ENCODE data around the gene CMBL. TPM values are rescaled to one million over a fixed set of nuclear protein-coding genes. Genes with fewer than 3 reads are reported as not detected.
A peak's percentile ranks its signal among the peaks of the same experiment; 100 is the strongest.
"Not testable (repeated sequence)": the region's sequence is repeated elsewhere in the genome, so short reads cannot be mapped to it uniquely, and the experiment has no call there.

CMBL gene
- total and polyA plus RNA-seq, 5 donors from 2014 or later = 0.13 to 0.59 (median 0.33) TPM; not detected in 2

DNA sequence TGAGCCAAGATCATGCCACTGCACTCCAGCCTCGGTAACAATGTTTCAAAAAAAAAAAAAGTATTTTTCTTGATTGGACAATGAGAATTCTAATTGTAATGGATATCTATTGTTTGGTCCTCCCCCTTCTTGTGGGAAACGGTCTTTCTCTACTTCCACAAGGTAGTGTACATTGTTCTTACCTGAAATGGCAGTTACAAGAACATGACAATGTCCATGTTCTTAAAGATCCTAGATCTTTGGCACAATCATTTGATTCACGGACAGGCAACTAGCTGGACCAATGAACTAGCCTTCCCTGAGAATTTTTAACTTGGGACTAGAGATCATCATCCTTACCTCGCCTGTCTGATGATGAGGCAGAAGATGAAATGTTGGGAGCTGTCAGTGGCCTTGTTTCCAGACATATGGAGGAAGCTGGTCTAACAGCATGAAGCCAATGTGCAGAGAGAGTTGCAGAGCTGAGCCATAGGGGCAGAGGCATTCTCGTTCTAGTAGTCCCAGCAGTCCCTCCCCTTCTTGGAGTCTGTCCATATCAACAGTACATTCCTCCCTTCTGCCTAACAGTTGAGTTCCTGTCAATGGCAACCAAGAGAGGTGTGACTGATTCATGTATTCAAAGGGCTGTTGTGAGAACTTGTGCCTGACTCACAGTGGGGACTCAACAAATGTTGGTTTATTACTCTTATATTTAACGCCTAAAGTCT lies 43.6 kb upstream of the CMBL start:
- Histone ChIP-seq H3K9me3 (ENCODE audit: control insufficient read depth in 2 of 2, low read length in 2 of 2) (no peaks in the 10 kb centered on the region), H3K4me1 (ENCODE audit: control insufficient read depth, insufficient read depth, low read length, poor library complexity, severe bottlenecking) (peaks cover 26% of the 10 kb centered on the region), H3K4me3 (ENCODE audit: low read depth, low read length) (no peak overlapping the region), H3K36me3 (ENCODE audit: control insufficient read depth, insufficient read depth, low read length) (no peaks in the 10 kb centered on the region), H3K27me3 (ENCODE audit: control insufficient read depth, insufficient read depth, low read length) (no peaks in the 10 kb centered on the region), H3K27ac (ENCODE audit: insufficient read depth, low read length, poor library complexity, severe bottlenecking) (no peak overlapping the region)
- Mint-ChIP-seq H3K9me3 (no peaks in the 10 kb centered on the region), H3K36me3 (no peaks in the 10 kb centered on the region), H3K27ac (peak overlapping the region in 1 of 3 donors; percentile 60), H3K4me1 (peaks cover 18 to 25% (median 23%) of the 10 kb centered on the region in 4 donors), H3K27me3 (no peaks in the 10 kb centered on the region), H3K4me3 (peak overlapping the region in 3 of 4 donors; percentile 4 to 98 (median 21))
- ATAC-seq (ENCODE audit: low read depth in 2 of 2) (no peak), DNase-seq (no peak)

DNA sequence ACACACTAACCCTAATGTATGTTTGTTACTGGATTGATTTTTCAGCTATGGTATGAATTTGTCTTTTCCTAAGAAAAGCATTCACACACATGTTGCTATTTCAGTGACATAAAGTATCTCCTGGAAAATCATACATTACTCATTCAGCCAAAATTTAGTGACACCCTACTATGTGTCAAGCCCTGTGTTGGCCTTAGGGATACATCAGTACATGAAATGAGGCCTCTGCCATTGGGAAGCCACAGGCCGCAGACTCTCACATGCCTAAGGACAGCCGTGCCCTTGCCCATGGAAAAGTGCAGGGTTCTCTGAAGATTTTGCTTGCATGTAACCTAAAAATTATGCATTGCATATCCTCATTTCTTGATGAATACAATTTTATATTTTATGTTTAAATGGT lies 40.6 kb upstream of the CMBL start:
- Histone ChIP-seq H3K27ac (ENCODE audit: insufficient read depth, low read length, poor library complexity, severe bottlenecking) (no peak overlapping the region), H3K36me3 (ENCODE audit: control insufficient read depth, insufficient read depth, low read length) (no peaks in the 10 kb centered on the region), H3K4me3 (ENCODE audit: low read depth, low read length) (no peak overlapping the region), H3K4me1 (ENCODE audit: control insufficient read depth, insufficient read depth, low read length, poor library complexity, severe bottlenecking) (peaks cover 9% of the 10 kb centered on the region), H3K9me3 (ENCODE audit: control insufficient read depth in 2 of 2, low read length in 2 of 2) (no peaks in the 10 kb centered on the region), H3K27me3 (ENCODE audit: control insufficient read depth, insufficient read depth, low read length) (no peaks in the 10 kb centered on the region)
- Mint-ChIP-seq H3K4me1 (peaks cover 0 to 13% (median 7%) of the 10 kb centered on the region in 4 donors), H3K36me3 (no peaks in the 10 kb centered on the region), H3K9me3 (no peaks in the 10 kb centered on the region), H3K4me3 (no peak overlapping the region), H3K27ac (no peak overlapping the region), H3K27me3 (no peaks in the 10 kb centered on the region)
- no peak for ATAC-seq (ENCODE audit: low read depth in 2 of 2)
- DNase-seq = no peak

DNA sequence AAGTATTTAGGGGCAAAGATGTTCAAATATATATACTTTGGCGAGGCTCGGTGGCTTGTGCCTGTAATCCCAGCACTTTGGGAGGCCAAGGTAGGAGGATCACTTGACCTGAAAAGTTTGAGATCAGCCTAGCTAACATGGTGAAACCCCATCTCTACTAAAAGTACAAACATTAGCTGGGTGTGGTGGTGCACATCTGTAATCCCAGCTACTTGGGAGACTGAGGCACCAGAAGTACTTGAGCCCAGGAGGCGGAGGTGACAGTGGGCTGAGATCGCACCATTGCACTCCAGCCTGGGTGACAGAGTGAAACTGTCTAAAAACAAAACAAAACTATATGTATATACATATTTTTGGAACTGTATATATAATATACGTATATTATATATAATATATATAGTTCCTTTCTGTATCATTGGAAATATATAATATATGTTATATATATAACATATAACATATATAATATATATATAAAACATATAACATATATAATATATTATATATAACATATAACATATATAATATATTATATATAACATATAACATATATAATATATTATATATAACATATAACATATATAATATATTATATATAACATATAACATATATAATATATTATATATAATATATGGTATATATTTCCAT lies 36.9 kb upstream of the CMBL start:
- not testable (repeated sequence) for H3K4me3 Mint-ChIP-seq; ATAC-seq (ENCODE audit: low read depth in 2 of 2)

DNA sequence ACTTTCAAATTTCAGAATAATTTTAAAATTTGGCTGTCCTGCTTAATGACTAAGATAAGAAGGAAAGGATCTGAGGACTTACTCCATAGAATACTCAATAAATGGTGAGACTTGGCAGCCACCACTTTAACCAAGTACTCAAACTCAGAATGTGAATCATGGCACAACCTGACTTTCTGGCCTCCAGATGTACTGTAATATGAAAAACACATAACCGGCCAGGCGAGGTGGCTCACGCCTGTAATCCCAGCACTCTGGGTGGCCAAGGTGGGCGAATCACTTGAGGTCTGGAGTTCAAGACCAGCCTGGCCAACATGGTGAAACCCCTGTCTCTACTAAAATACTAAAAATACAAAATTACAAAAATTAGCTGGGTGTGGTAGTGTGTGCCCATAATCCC lies 35.8 kb upstream of the CMBL start:
- Histone ChIP-seq H3K36me3 (ENCODE audit: control insufficient read depth, insufficient read depth, low read length) (no peaks in the 10 kb centered on the region), H3K4me3 (ENCODE audit: low read depth, low read length) (no peak overlapping the region), H3K27ac (ENCODE audit: insufficient read depth, low read length, poor library complexity, severe bottlenecking) (no peak overlapping the region), H3K27me3 (ENCODE audit: control insufficient read depth, insufficient read depth, low read length) (no peaks in the 10 kb centered on the region), H3K4me1 (ENCODE audit: control insufficient read depth, insufficient read depth, low read length, poor library complexity, severe bottlenecking) (no peaks in the 10 kb centered on the region), H3K9me3 (ENCODE audit: control insufficient read depth in 2 of 2, low read length in 2 of 2) (no peaks in the 10 kb centered on the region)
- no peaks in the 10 kb centered on the region for H3K36me3 Mint-ChIP-seq
- no peak for DNase-seq
- no peak overlapping the region for H3K27ac Mint-ChIP-seq
- peaks cover 7% of the 10 kb centered on the region for H3K27me3 Mint-ChIP-seq
- H3K4me3 Mint-ChIP-seq = no peak overlapping the region
- H3K4me1 Mint-ChIP-seq = no peaks in the 10 kb centered on the region
- ATAC-seq (ENCODE audit: low read depth in 2 of 2) = no peak
- H3K9me3 Mint-ChIP-seq = no peaks in the 10 kb centered on the region

More for the DNA sequence above, 36.9 kb upstream of the CMBL start:
- H3K9me3 Mint-ChIP-seq; H3K27ac Mint-ChIP-seq; H3K36me3 Mint-ChIP-seq; H3K4me1 ChIP-seq (ENCODE audit: control insufficient read depth, insufficient read depth, low read length, poor library complexity, severe bottlenecking); H3K9me3 ChIP-seq (ENCODE audit: control insufficient read depth in 2 of 2, low read length in 2 of 2); H3K27ac ChIP-seq (ENCODE audit: insufficient read depth, low read length, poor library complexity, severe bottlenecking); H3K27me3 ChIP-seq (ENCODE audit: control insufficient read depth, insufficient read depth, low read length); H3K4me1 Mint-ChIP-seq; H3K27me3 Mint-ChIP-seq; DNase-seq; H3K4me3 ChIP-seq (ENCODE audit: low read depth, low read length); H3K36me3 ChIP-seq (ENCODE audit: control insufficient read depth, insufficient read depth, low read length): not testable (repeated sequence)

DNA sequence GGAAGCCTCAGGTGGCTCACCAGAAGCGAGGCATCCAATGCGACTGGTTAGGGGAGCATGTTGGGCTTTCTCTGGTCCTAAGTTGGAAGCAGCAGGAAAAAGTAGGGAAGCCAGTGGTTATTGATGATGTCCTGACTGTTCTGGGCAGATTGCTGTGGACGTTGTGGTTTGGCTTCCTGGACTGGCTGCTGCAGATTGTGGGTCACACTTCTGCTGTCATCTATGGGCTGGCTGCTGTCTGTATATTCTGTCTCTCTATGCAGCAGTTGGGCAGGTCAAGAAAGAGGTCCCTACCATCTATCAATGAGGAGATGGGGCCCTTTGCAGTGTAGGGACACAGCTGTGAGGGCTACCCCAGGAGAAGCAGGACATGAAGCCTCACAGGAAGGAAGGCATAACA lies 32.3 kb upstream of the CMBL start:
- Histone ChIP-seq H3K4me1 (ENCODE audit: control insufficient read depth, insufficient read depth, low read length, poor library complexity, severe bottlenecking) (no peaks in the 10 kb centered on the region), H3K27me3 (ENCODE audit: control insufficient read depth, insufficient read depth, low read length) (peaks cover 6% of the 10 kb centered on the region), H3K9me3 (ENCODE audit: control insufficient read depth in 2 of 2, low read length in 2 of 2) (no peaks in the 10 kb centered on the region), H3K36me3 (ENCODE audit: control insufficient read depth, insufficient read depth, low read length) (no peaks in the 10 kb centered on the region), H3K27ac (ENCODE audit: insufficient read depth, low read length, poor library complexity, severe bottlenecking) (no peak overlapping the region), H3K4me3 (ENCODE audit: low read depth, low read length) (no peak overlapping the region)
- Mint-ChIP-seq H3K27me3 (peaks cover 17% of the 10 kb centered on the region), H3K4me1 (no peaks in the 10 kb centered on the region), H3K27ac (no peak overlapping the region), H3K9me3 (no peaks in the 10 kb centered on the region), H3K36me3 (no peaks in the 10 kb centered on the region), H3K4me3 (no peak overlapping the region)
- ATAC-seq (ENCODE audit: low read depth in 2 of 2) = no peak
- no peak for DNase-seq

DNA sequence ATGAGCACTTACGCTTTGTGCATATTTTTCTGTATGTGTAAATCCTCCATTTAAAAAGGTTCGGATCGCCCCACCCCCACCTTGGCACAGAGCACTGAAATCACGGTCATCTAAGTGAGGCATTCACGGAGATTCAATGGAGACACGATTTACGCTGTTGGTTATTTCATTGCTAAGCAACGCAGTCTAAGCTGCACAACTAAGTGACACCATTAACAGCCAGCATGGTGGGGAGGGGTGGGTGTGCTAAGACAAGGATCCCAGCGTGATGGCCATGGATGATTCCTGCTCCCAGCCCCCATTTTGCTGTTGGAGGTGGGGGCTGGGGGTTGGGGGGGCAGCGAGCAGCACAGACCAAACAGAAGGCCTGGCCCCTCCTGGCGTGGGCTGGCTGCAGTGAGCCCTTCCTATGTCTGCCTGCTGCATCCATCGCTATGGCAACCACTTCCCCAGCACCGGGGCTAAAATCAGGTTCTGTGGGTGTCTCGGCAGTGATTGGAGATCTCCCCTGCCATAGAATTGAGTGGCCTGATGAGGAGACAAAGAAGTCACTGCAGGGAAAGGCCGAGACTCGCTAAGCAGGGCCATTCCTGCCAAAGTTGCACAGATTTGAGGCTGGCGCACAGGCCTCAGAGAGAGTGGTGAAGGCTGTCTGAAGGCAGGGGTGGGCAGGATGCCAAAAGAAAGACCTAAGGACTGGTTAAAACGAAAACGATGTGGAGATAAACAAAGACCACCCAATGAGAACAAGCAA lies 31.5 kb upstream of the CMBL start:
- ATAC-seq (ENCODE audit: low read depth in 2 of 2) (no peak), DNase-seq (no peak)
- Histone ChIP-seq H3K27ac (ENCODE audit: insufficient read depth, low read length, poor library complexity, severe bottlenecking) (no peak overlapping the region), H3K4me1 (ENCODE audit: control insufficient read depth, insufficient read depth, low read length, poor library complexity, severe bottlenecking) (no peaks in the 10 kb centered on the region), H3K9me3 (ENCODE audit: control insufficient read depth in 2 of 2, low read length in 2 of 2) (no peaks in the 10 kb centered on the region), H3K27me3 (ENCODE audit: control insufficient read depth, insufficient read depth, low read length) (peaks cover 11% of the 10 kb centered on the region), H3K36me3 (ENCODE audit: control insufficient read depth, insufficient read depth, low read length) (no peaks in the 10 kb centered on the region), H3K4me3 (ENCODE audit: low read depth, low read length) (no peak overlapping the region)
- H3K27ac Mint-ChIP-seq = no peak overlapping the region
- no peaks in the 10 kb centered on the region for H3K4me1 Mint-ChIP-seq
- peaks cover 25% of the 10 kb centered on the region for H3K27me3 Mint-ChIP-seq
- H3K9me3 Mint-ChIP-seq = no peaks in the 10 kb centered on the region
- H3K4me3 Mint-ChIP-seq = no peak overlapping the region
- H3K36me3 Mint-ChIP-seq = no peaks in the 10 kb centered on the region

DNA sequence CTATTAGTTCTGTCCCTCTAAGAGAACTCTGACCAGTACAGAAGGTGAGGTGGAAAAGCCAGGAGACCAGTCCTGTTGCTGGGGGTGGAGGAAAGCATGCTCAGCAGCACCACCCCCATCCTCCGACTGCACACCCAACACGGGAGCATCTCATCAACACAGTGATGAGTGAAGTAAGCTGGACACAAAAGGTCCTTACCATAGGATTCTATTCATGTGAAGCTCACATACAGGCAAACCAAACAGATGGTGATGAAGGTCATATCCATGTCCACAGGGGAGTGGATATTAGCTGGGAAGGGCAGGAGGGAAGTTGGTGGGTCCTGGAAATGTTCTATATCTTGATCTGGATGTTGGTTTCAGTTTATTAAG lies 31.0 kb upstream of the CMBL start:
- no peaks in the 10 kb centered on the region for H3K4me1 Mint-ChIP-seq
- ATAC-seq (ENCODE audit: low read depth in 2 of 2) = no peak
- no peaks in the 10 kb centered on the region for H3K36me3 Mint-ChIP-seq
- no peak overlapping the region for H3K4me3 Mint-ChIP-seq
- Histone ChIP-seq H3K27me3 (ENCODE audit: control insufficient read depth, insufficient read depth, low read length) (peaks cover 11% of the 10 kb centered on the region), H3K4me1 (ENCODE audit: control insufficient read depth, insufficient read depth, low read length, poor library complexity, severe bottlenecking) (peaks cover 3% of the 10 kb centered on the region), H3K9me3 (ENCODE audit: control insufficient read depth in 2 of 2, low read length in 2 of 2) (no peaks in the 10 kb centered on the region), H3K27ac (ENCODE audit: insufficient read depth, low read length, poor library complexity, severe bottlenecking) (no peak overlapping the region), H3K4me3 (ENCODE audit: low read depth, low read length) (no peak overlapping the region), H3K36me3 (ENCODE audit: control insufficient read depth, insufficient read depth, low read length) (no peaks in the 10 kb centered on the region)
- no peak overlapping the region for H3K27ac Mint-ChIP-seq
- no peak for DNase-seq
- peaks cover 28% of the 10 kb centered on the region for H3K27me3 Mint-ChIP-seq
- no peaks in the 10 kb centered on the region for H3K9me3 Mint-ChIP-seq

Data from CD4-positive, CD25-positive, alpha-beta regulatory T cell (primary cell).